BJ (cell line): ENCODE measurements around the gene SPATA2L. TPM values are rescaled to one million over a fixed set of nuclear protein-coding genes. Genes with fewer than 3 reads are reported as not detected.
A peak's percentile ranks its signal among the peaks of the same experiment; 100 is the strongest.
"Not testable (repeated sequence)": the region's sequence is repeated elsewhere in the genome, so short reads cannot be mapped to it uniquely, and the experiment has no call there.

Experiments
- CTCF ChIA-PET: fragments of 350-600 bp; formaldehyde crosslinking; extraction: SDS; loops from one replicate; lab custom pipeline; 2021; ENCODE audit warnings: antibody characterized with exemption, inconsistent platforms; lab: Yijun Ruan, JAX
- POLR2A ChIA-PET: fragments of 300-600 bp; sonication (Branson Sonifier 250); formaldehyde crosslinking; extraction: SDS; loops from one replicate; lab custom pipeline; 2021; ENCODE audit warnings: antibody characterized with exemption; lab: Charles Lee
- DNase-seq: peaks from one replicate; pipeline ENCODE4 v3.0.0-alpha.2; 2011; ENCODE audit warnings: low read depth
- H3K27me3 ChIP-seq: 2 replicates; pipeline ENCODE4 v1.6.0; 2011; ENCODE audit warnings: low read length; ENCODE audit not compliant: control insufficient read depth, insufficient read depth
- H3K36me3 ChIP-seq: 2 replicates; pipeline ENCODE4 v1.5.1; 2011; ENCODE audit warnings: low read length; ENCODE audit not compliant: control insufficient read depth, insufficient read depth
- H3K4me3 ChIP-seq: 2 replicates; pipeline ENCODE4 v1.5.1; 2011; ENCODE audit warnings: low read depth, mild to moderate bottlenecking, control low read depth, low read length
- polyA plus RNA-seq: library from polyadenylated mRNA; depleted of rRNA; stranded (reverse); fragments of >200 nt; gene quantifications from 2 replicates; pipeline ENCODE4 v1.2.3, GENCODE V29; 2011
- TF ChIP-seq, protein P1 (sequence below): IDR thresholded peaks from 2 replicates; pipeline ENCODE4 v1.5.1; 2011; ENCODE audit warnings: low read depth, mild to moderate bottlenecking, control low read depth, inconsistent platforms, low read length, moderate library complexity; ENCODE audit not compliant: insufficient read depth

SPATA2L gene
- polyA plus RNA-seq, 1 experiment, result 5.3 TPM

DNA sequence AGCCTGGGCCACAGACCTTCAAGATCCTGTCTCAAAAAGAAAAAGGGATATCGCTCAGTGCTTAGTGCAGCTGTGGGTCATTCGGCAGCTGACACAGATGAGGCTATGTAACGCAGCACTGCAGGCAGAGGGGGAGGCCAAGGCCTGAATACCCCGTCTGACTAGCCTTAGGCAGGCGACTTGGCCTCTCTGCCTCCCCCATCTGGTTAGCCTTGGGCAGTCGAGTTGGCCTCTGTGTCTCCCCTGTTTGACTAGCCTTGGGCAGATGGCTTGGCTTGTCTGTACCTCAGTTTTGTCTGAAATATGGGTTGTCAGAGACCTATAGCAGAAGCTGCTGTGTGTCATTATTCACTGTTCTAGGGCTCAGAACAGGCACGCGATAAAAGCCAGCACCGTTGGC is 33.9 kb downstream of the SPATA2L start:
- TF ChIP-seq, protein P1, sequence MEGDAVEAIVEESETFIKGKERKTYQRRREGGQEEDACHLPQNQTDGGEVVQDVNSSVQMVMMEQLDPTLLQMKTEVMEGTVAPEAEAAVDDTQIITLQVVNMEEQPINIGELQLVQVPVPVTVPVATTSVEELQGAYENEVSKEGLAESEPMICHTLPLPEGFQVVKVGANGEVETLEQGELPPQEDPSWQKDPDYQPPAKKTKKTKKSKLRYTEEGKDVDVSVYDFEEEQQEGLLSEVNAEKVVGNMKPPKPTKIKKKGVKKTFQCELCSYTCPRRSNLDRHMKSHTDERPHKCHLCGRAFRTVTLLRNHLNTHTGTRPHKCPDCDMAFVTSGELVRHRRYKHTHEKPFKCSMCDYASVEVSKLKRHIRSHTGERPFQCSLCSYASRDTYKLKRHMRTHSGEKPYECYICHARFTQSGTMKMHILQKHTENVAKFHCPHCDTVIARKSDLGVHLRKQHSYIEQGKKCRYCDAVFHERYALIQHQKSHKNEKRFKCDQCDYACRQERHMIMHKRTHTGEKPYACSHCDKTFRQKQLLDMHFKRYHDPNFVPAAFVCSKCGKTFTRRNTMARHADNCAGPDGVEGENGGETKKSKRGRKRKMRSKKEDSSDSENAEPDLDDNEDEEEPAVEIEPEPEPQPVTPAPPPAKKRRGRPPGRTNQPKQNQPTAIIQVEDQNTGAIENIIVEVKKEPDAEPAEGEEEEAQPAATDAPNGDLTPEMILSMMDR, result no peak
- DNase-seq, result no peak
- Histone ChIP-seq H3K36me3 (peaks cover 1% of the 10 kb centered on the region; the same call in 1 of the 2 replicates), H3K27me3 (no peaks in the 10 kb centered on the region), H3K4me3 (no peak overlapping the region)
- ChIA-PET CTCF (interaction anchor here (0.8 kb wide), 1 partner anchor 53 kb away, joined by 3 read pairs; no protein-coding TSS in a partner anchor), POLR2A (no interaction called here)

DNA sequence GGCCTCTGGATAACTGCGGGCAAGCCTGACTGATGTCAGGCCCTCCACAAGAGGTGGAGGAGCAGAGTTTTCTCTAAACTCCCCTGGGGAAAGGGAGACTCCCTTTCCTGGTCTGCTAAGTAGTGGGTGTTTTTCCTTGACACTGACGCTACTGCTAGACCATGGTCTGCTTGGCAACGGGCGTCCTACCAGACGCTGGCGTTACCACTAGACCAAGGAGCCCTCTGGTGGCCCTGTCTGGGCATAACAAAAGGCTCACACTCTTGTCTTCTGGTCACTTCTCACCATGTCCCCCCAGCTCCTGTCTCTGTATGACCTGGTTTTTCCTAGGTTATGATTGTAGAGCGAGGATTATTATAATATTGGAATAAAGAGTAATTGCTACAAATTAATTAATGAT is 34.5 kb downstream of the SPATA2L start:
- H3K36me3 ChIP-seq, H3K27me3 ChIP-seq, H3K4me3 ChIP-seq, POLR2A ChIA-PET, DNase-seq: not testable (repeated sequence)
- CTCF ChIA-PET, result interaction anchor here (0.8 kb wide), 1 partner anchor 52 kb away, joined by 3 read pairs; no protein-coding TSS in a partner anchor
- TF ChIP-seq, protein P1, result peak; percentile 44

DNA sequence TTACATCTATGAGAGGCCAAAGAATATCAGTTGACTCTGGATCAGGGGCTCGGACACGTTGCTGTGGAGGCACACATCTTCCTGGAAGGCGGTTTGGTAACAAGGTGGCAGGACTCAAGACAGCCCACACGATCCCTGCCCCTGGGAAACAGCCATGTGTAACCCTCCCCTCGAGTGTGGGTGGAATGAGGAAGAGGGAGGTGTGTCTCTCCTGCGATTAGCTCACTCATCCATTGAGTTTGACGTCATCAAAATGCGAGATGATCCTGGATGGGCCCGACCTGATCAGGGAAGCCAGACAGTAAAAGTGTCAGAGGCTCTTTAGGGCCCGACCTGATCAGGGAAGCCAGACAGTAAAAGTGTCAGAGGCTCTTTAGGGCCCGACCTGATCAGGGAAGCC is 37.3 kb downstream of the SPATA2L start:
- POLR2A ChIA-PET, H3K4me3 ChIP-seq, CTCF ChIA-PET, DNase-seq, H3K27me3 ChIP-seq, H3K36me3 ChIP-seq: not testable (repeated sequence)

DNA sequence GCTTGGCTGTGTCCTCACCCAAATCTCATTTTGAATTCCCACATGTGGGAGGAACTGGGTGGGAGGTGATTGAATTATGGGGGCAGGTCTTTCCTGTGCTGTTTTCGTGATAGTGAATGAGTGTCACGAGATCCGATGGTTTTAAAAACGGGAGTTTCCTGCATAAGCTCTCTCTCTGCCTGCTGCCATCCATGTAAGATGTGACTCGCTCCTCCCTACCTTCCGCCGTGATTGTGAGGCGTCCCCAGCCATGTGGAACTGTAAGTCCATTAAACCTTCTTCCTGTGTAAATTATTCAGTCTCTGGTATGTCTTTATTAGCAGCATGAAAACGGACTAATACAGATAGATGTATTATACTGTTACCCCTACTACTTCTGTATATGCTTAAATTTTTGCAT is 40.3 kb downstream of the SPATA2L start:
- no peaks in the 10 kb centered on the region for H3K27me3 ChIP-seq
- POLR2A ChIA-PET, result no interaction called here
- H3K4me3 ChIP-seq, result no peak overlapping the region
- TF ChIP-seq, protein P1, result no peak
- DNase-seq, result no peak
- H3K36me3 ChIP-seq, result peaks cover 3% of the 10 kb centered on the region; the same call in 1 of the 2 replicates
- CTCF ChIA-PET, result no interaction called here

DNA sequence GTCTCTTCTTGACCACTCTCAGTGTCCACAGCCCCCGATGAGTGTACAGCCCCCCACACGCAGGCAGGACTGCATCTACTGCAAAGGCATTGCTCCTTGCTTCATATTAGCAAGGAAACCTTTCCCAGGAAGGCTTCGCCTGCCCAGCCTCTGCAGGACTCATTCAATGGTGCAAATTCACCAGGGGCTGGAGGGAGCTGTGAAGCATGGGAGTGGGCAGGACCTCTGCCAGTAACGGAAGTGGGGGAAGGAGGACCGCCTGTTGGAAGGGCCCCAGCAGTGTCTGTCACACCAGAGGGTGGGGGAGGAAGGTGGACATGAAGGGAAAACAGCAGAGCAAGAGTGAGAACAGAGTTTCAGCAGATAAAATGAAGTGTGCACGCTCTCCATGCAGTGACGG is 41.4 kb downstream of the SPATA2L start:
- TF ChIP-seq, protein P1, result no peak
- Histone ChIP-seq H3K27me3 (no peaks in the 10 kb centered on the region), H3K4me3 (no peak overlapping the region), H3K36me3 (peaks cover 3% of the 10 kb centered on the region; the same call in 1 of the 2 replicates)
- ChIA-PET CTCF (no interaction called here), POLR2A (no interaction called here)
- no peak for DNase-seq

DNA sequence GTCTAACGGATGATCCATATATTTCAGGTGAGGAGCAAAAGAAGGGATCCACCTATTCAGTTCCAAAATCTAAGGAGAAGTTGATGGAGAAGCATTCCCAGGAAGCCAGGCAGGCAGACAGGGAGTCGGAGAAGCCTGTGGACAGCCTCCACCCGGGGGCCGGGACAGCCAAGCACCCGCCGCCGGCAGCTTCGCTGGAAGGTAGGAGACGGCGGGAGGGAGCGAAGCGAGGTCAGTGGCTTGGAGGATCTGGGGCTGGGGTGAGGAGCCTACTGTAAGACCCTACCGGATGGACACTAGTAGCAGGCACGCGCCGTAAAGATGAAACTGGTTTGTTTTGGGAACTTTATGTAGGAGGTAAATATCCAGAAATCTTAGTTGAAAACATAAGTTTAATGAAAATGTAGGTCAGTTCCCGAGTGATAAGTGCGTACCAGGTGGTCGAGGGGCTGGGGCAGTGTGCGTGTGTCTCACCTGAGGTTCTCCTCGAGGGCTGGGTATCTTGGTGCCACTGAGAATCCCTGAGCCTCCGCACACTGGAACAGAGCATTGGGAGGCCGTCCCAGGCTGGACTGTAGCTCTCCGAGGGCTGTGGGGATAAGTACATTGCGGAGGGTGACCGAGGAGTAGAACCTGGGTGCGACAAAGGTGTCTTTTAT is 43.2 kb downstream of the SPATA2L start:
- ChIA-PET POLR2A (no interaction called here), CTCF (interaction anchor here (2.2 kb wide), 1 partner anchor 203 kb away, joined by 4 read pairs; no protein-coding TSS in a partner anchor)
- Histone ChIP-seq H3K27me3 (no peaks in the 10 kb centered on the region), H3K4me3 (peak overlapping the region; percentile 84), H3K36me3 (peaks cover 5% of the 10 kb centered on the region)
- TF ChIP-seq, protein P1, result no peak
- DNase-seq, result no peak
